ENCODE measurements around the gene PRAMEF7. TPM values are rescaled to one million over a fixed set of nuclear protein-coding genes. Genes with fewer than 3 reads are reported as not detected.
"Not testable (repeated sequence)": the region's sequence is repeated elsewhere in the genome, so short reads cannot be mapped to it uniquely, and the experiment has no call there.

The PRAMEF7 gene
- total RNA-seq (2014; rRNA removed; shearing (Covaris generic)) = not detected in 2 replicates

GRCh38 chr1:12916310-12916709 is at the start of gene PRAMEF7:
Gene PRAMEF7 (plus strand): TSS chr1:12916610. CDS start chr1:12917693, 1,083 bp downstream.
- not testable (repeated sequence) for DNase-seq (ENCODE audit: low spot score)

- DNase-seq (ENCODE audit: low spot score) = not testable (repeated sequence)
Observed at GRCh38 chr1:12878453-12878852, 38.0 kb upstream of the PRAMEF7 start.

GRCh38 chr1:12886101-12886500 is 30.3 kb upstream of the PRAMEF7 start, which contains the start of gene PRAMEF4:
Gene PRAMEF4 (minus strand): TSS chr1:12886201. CDS start chr1:12883394, 2,807 bp downstream.
- DNase-seq (ENCODE audit: low spot score) = not testable (repeated sequence)

- not testable (repeated sequence) for DNase-seq (ENCODE audit: low spot score)
Observed at GRCh38 chr1:12898170-12898569, 18.2 kb upstream of the PRAMEF7 start, which contains the start of gene PRAMEF10. Gene PRAMEF10 (minus strand): TSS chr1:12898270. CDS start chr1:12895847, 2,423 bp downstream.

GRCh38 chr1:12899186-12899585 is 17.2 kb upstream of the PRAMEF7 start:
- DNase-seq (ENCODE audit: low spot score) = not testable (repeated sequence)

- not testable (repeated sequence) for DNase-seq (ENCODE audit: low spot score)
Observed at GRCh38 chr1:12903793-12904572, 12.4 kb upstream of the PRAMEF7 start.

- not testable (repeated sequence) for DNase-seq (ENCODE audit: low spot score)
Observed at GRCh38 chr1:12921749-12922148, 5.3 kb downstream of the PRAMEF7 start.

- DNase-seq (ENCODE audit: low spot score) = not testable (repeated sequence)
Observed at GRCh38 chr1:12924368-12924767, 8.0 kb downstream of the PRAMEF7 start.

GRCh38 chr1:12947480-12947879 is 31.1 kb downstream of the PRAMEF7 start, which contains the start of gene PRAMEF6:
Gene PRAMEF6 (minus strand): TSS chr1:12947580. CDS start chr1:12942518, 5,062 bp downstream.
- not testable (repeated sequence) for DNase-seq (ENCODE audit: low spot score)

Small RNAs within 50 kb of the gene (small RNA-seq; reads per million reads assigned to genes)
- not detected for gene RNU6-1072P

Other genes starting within 250 kb of the PRAMEF7 start
- gene AADACL3, start 200.5 kb upstream of the PRAMEF7 start, total RNA-seq (2014; rRNA removed; shearing (Covaris generic)) = not detected in 2 replicates
- gene CFAP107, start 170.4 kb upstream of the PRAMEF7 start, total RNA-seq (2014; rRNA removed; shearing (Covaris generic)) = not detected in 2 replicates
- gene PRAMEF12, start 142.9 kb upstream of the PRAMEF7 start, total RNA-seq (2014; rRNA removed; shearing (Covaris generic)) = not detected in 2 replicates
- gene PRAMEF1, start 125.2 kb upstream of the PRAMEF7 start, total RNA-seq (2014; rRNA removed; shearing (Covaris generic)) = not detected in 2 replicates
- not detected in 2 replicates for gene PRAMEF11, start 85.2 kb upstream of the PRAMEF7 start, total RNA-seq (2014; rRNA removed; shearing (Covaris generic))
- gene HNRNPCL1, start 67.9 kb upstream of the PRAMEF7 start, total RNA-seq (2014; rRNA removed; shearing (Covaris generic)) = not detected in 2 replicates
- gene PRAMEF2, start 59.5 kb upstream of the PRAMEF7 start, total RNA-seq (2014; rRNA removed; shearing (Covaris generic)) = not detected in 2 replicates
- not detected in 2 replicates for gene PRAMEF4, start 30.4 kb upstream of the PRAMEF7 start, total RNA-seq (2014; rRNA removed; shearing (Covaris generic))
- not detected in 2 replicates for gene PRAMEF10, start 18.3 kb upstream of the PRAMEF7 start, total RNA-seq (2014; rRNA removed; shearing (Covaris generic))
- not detected in 2 replicates for gene PRAMEF6, start 31.0 kb downstream of the PRAMEF7 start, total RNA-seq (2014; rRNA removed; shearing (Covaris generic))
- not detected in 2 replicates for gene PRAMEF27, start 140.0 kb downstream of the PRAMEF7 start, total RNA-seq (2014; rRNA removed; shearing (Covaris generic))
- gene HNRNPCL3, start 144.2 kb downstream of the PRAMEF7 start, total RNA-seq (2014; rRNA removed; shearing (Covaris generic)) = not detected in 2 replicates
- not detected in 2 replicates for gene PRAMEF25, start 154.2 kb downstream of the PRAMEF7 start, total RNA-seq (2014; rRNA removed; shearing (Covaris generic))
- not detected in 2 replicates for gene HNRNPCL2, start 200.2 kb downstream of the PRAMEF7 start, total RNA-seq (2014; rRNA removed; shearing (Covaris generic))
- gene PRAMEF26, start 239.4 kb downstream of the PRAMEF7 start, total RNA-seq (2014; rRNA removed; shearing (Covaris generic)) = not detected in 2 replicates
- not detected in 2 replicates for gene HNRNPCL4, start 249.0 kb downstream of the PRAMEF7 start, total RNA-seq (2014; rRNA removed; shearing (Covaris generic))

All from HT-29 (cell line).